Measurements from ENCODE around the gene SLC15A1.

DNA sequence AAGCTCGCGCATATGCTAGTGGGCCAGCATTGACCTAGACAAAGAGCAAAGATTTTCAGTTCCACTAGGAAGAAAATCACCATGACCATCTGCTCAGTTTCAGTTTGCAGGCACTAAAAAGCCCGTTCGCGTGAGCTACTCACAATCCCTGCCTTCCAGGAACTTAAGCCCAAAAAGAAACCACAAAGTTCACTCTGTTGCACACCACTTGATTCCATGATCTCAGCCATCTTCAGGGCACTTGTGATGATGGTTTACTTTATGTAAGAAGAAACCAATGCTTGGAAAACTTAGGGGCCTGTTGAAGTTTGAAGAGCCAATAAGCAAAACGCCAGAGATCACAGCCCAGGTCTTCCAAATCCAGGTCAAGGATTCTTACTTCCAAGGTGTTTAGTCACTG lies 45.0 kb upstream of the SLC15A1 start:
- TF ChIP-seq, protein P1, sequence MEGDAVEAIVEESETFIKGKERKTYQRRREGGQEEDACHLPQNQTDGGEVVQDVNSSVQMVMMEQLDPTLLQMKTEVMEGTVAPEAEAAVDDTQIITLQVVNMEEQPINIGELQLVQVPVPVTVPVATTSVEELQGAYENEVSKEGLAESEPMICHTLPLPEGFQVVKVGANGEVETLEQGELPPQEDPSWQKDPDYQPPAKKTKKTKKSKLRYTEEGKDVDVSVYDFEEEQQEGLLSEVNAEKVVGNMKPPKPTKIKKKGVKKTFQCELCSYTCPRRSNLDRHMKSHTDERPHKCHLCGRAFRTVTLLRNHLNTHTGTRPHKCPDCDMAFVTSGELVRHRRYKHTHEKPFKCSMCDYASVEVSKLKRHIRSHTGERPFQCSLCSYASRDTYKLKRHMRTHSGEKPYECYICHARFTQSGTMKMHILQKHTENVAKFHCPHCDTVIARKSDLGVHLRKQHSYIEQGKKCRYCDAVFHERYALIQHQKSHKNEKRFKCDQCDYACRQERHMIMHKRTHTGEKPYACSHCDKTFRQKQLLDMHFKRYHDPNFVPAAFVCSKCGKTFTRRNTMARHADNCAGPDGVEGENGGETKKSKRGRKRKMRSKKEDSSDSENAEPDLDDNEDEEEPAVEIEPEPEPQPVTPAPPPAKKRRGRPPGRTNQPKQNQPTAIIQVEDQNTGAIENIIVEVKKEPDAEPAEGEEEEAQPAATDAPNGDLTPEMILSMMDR (IDR thresholded peaks at IDR 0.05): no peak
- no peak for TF ChIP-seq POLR2A (IDR thresholded peaks at IDR 0.05)

Measured in esophagus squamous epithelium (tissue), 4 donors.